Vagina (tissue), 2 donors: ENCODE results near the gene ZMYM2.
"Not testable (repeated sequence)": the region's sequence is repeated elsewhere in the genome, so short reads cannot be mapped to it uniquely, and the experiment has no call there.

ENCODE experiments used
- CTCF ChIP-seq, 3 experiments: fragments of 450-650 bp in 2 of 3; fragments of 200-600 bp in 1 of 3; sonication (generic) in 1 of 3; IDR thresholded peaks; one replicate each; pipeline ENCODE4 v1.5.1; 2017 to 2019; ENCODE audit warnings: antibody characterized with exemption in 3 of 3, mild to moderate bottlenecking in 2 of 3, moderate library complexity in 2 of 3
- POLR2AphosphoS5 ChIP-seq, 2 donors: sonication (generic); formaldehyde crosslinking; IDR thresholded peaks; one replicate each; pipeline ENCODE4 v1.9.0; 2017; ENCODE audit warnings: antibody characterized with exemption in 2 of 2, mild to moderate bottlenecking in 2 of 2, low read depth in 1 of 2; ENCODE audit not compliant: insufficient read depth in 1 of 2

GRCh38 chr13:19974498-19975009 lies 16.0 kb downstream of the ZMYM2 start:
- TF ChIP-seq CTCF (IDR thresholded peaks at IDR 0.05); POLR2AphosphoS5 (IDR thresholded peaks at IDR 0.05; ENCODE audit: insufficient read depth in 1 of 2, low read depth in 1 of 2): not testable (repeated sequence)
